NT2/D1 (cell line): ENCODE measurements around the gene C4orf51.

Experiments
- SUZ12 ChIP-seq: IDR thresholded peaks from 2 replicates; pipeline ENCODE4 v1.6.1; 2011; ENCODE audit not compliant: insufficient read length, insufficient read depth; ENCODE audit errors: extremely low read depth
- YY1 ChIP-seq: IDR thresholded peaks from 2 replicates; pipeline ENCODE4 v1.6.1; 2011; ENCODE audit not compliant: insufficient read length, insufficient read depth
- ZNF274 ChIP-seq: IDR thresholded peaks from 2 replicates; pipeline ENCODE4 v1.6.1; 2011; ENCODE audit warnings: mild to moderate bottlenecking, low read depth, low read length

- no peak for TF ChIP-seq SUZ12
- no peak for TF ChIP-seq YY1
- no peak for TF ChIP-seq ZNF274
Measured at GRCh38 chr4:145635117-145635516, 44.8 kb upstream of the C4orf51 start.
